HG03432 (cell line): ENCODE results near the gene JMJD4.
"Not testable (repeated sequence)": the region's sequence is repeated elsewhere in the genome, so short reads cannot be mapped to it uniquely, and the experiment has no call there.

Experiments
- ATAC-seq: cut with Tn5 transposase; IDR thresholded peaks from one replicate; pipeline ENCODE4 v1.9.1; 2021; ENCODE audit warnings: mild to moderate bottlenecking, moderate library complexity; ENCODE audit not compliant: unreplicated experiment

JMJD4 gene

GRCh38 chr1:227733751-227734545 is 1.2 kb downstream of the JMJD4 start:
- ATAC-seq = no peak

GRCh38 chr1:227733309-227733705 is 1.8 kb downstream of the JMJD4 start:
- no peak for ATAC-seq

- ATAC-seq = no peak
These were observed 2.4 kb downstream of the JMJD4 start for GRCh38 chr1:227732586-227733308.

GRCh38 chr1:227731696-227732585 is 3.2 kb downstream of the JMJD4 start:
- ATAC-seq = no peak

GRCh38 chr1:227731241-227731677 is 3.8 kb downstream of the JMJD4 start:
- no peak for ATAC-seq

- no peak for ATAC-seq
These were observed 4.4 kb downstream of the JMJD4 start for GRCh38 chr1:227730630-227731151.

GRCh38 chr1:227729881-227730629 is 5.0 kb downstream of the JMJD4 start:
- no peak for ATAC-seq

- no peak for ATAC-seq
These were observed 5.8 kb downstream of the JMJD4 start for GRCh38 chr1:227729144-227729880.

GRCh38 chr1:227728892-227729143 is 6.3 kb downstream of the JMJD4 start:
- ATAC-seq = peak; percentile 3

- peak; percentile 50 for ATAC-seq
These were observed 6.8 kb downstream of the JMJD4 start for GRCh38 chr1:227728059-227728891.

GRCh38 chr1:227726924-227727599 is 8.0 kb downstream of the JMJD4 start:
- no peak for ATAC-seq

- no peak for ATAC-seq
These were observed 8.8 kb downstream of the JMJD4 start for GRCh38 chr1:227726318-227726717.

GRCh38 chr1:227725046-227725445 is 10.1 kb downstream of the JMJD4 start:
- no peak for ATAC-seq

GRCh38 chr1:227723474-227723873 is 11.6 kb downstream of the JMJD4 start:
- ATAC-seq = no peak

- ATAC-seq = no peak
These were observed 16.2 kb downstream of the JMJD4 start for GRCh38 chr1:227718932-227719331.

- ATAC-seq = peak; percentile 86
These were observed 22.5 kb downstream of the JMJD4 start for GRCh38 chr1:227712648-227713047.

GRCh38 chr1:227710474-227710873 is 24.6 kb downstream of the JMJD4 start:
- not testable (repeated sequence) for ATAC-seq

GRCh38 chr1:227709451-227709850 is 25.7 kb downstream of the JMJD4 start:
- ATAC-seq = no peak
